Measurements from ENCODE around the gene SERPINB2. TPM values are rescaled to one million over a fixed set of nuclear protein-coding genes. Genes with fewer than 3 reads are reported as not detected.

SERPINB2 gene
- total and polyA plus RNA-seq, 2 of the 13 experiments (the other 11 are each of a cell fraction or from before 2014, with no cell fraction given): 0.07 to 0.11 TPM

- TF ChIP-seq SRF (IDR thresholded peaks at IDR 0.05; ENCODE audit: low read depth, low read length): no peak
Measured at GRCh38 chr18:63887424-63887823, at the start of gene SERPINB2 (continued).

- no peak overlapping the region for H2AFZ ChIP-seq (ENCODE audit: low read length)
- H3K27me3 ChIP-seq (ENCODE audit: control insufficient read depth in 1 of 2, insufficient read depth in 2 of 2, low read length in 2 of 2): no peaks in the 10 kb centered on the region; a peak in 1 of 5 replicates
- intact Hi-C loops (cut with micrococcal nuclease; ENCODE audit: unreplicated experiment): no loop called here
- H3K36me3 ChIP-seq (replicated peaks in 1 of 2; ENCODE audit: control insufficient read depth in 1 of 2, insufficient read depth in 2 of 2, low read length in 2 of 2): no peaks in the 10 kb centered on the region
- no peaks in the 10 kb centered on the region for H3K9me3 ChIP-seq (ENCODE audit: low read length)
- no peak for ATAC-seq
- no peaks in the 10 kb centered on the region for H3K4me1 ChIP-seq (ENCODE audit: insufficient read depth, low read length)
- no peak overlapping the region for H3K9ac ChIP-seq (ENCODE audit: insufficient read depth, low read depth, low read length)
- TF ChIP-seq ZFY (CRISPR knock-in tag; IDR thresholded peaks at IDR 0.05): no peak
- TF ChIP-seq ZNF431 (CRISPR knock-in tag; IDR thresholded peaks at IDR 0.05; ENCODE audit: borderline replicate concordance, low read depth): no peak
- TF ChIP-seq NFE2 (CRISPR knock-in tag; IDR thresholded peaks at IDR 0.05): no peak
- no peak for TF ChIP-seq PAWR (CRISPR knock-in tag; IDR thresholded peaks at IDR 0.05; ENCODE audit: borderline replicate concordance)
- TF ChIP-seq MBNL3 (CRISPR knock-in tag; conservative IDR thresholded peaks at IDR 0.05): no peak
- TF ChIP-seq ZNF207 (IDR thresholded peaks at IDR 0.05; ENCODE audit: borderline replicate concordance): no peak
- TF ChIP-seq TSC22D2 (CRISPR knock-in tag; IDR thresholded peaks at IDR 0.05; ENCODE audit: borderline replicate concordance): no peak
- TF ChIP-seq ZNF891 (CRISPR knock-in tag; IDR thresholded peaks at IDR 0.05): no peak
- no peak for TF ChIP-seq ZNF607 (CRISPR knock-in tag; IDR thresholded peaks at IDR 0.05; ENCODE audit: borderline replicate concordance)
- no peak for TF ChIP-seq ZGPAT (CRISPR knock-in tag; IDR thresholded peaks at IDR 0.05)
- no peak for TF ChIP-seq ZNF800 (CRISPR knock-in tag; IDR thresholded peaks at IDR 0.05)
- no peak for TF ChIP-seq SCMH1 (CRISPR knock-in tag; IDR thresholded peaks at IDR 0.05; ENCODE audit: borderline replicate concordance)
- no peak for TF ChIP-seq SMYD3 (CRISPR knock-in tag; IDR thresholded peaks at IDR 0.05)
- in situ Hi-C loops (cut with HindIII; ENCODE audit: extremely low pct_ligation_motif_present, low pct_unique_long_range_greater_than_20kb): loop anchor here (25.0 kb wide), 1 partner anchor 831 kb away; no protein-coding TSS in a partner anchor
- no peak overlapping the region for H3K27ac ChIP-seq (ENCODE audit: extremely low read length, insufficient read depth, low read length)
- H3K4me3 ChIP-seq (replicated peaks in 1 of 3; ENCODE audit: insufficient read depth in 1 of 3, low read depth in 2 of 3, low read length in 3 of 3): no peak overlapping the region
- WGBS (ENCODE audit: low lambda C conversion rate): 23% methylated on average over 7 of the region's 7 CpGs
- BruUV-seq (replicated peaks): no TSS peak
- ChIA-PET CTCF (ENCODE audit: low intra/inter-chr PET ratio, low total read pairs) (no interaction called here), POLR2A (no interaction called here)
- no peaks in the 10 kb centered on the region for H3K79me2 ChIP-seq (ENCODE audit: insufficient read depth, low read length)
- no peak overlapping the region for H3K4me2 ChIP-seq (ENCODE audit: low read depth, low read length)
- no peaks in the 10 kb centered on the region for H4K20me1 ChIP-seq (ENCODE audit: insufficient read depth, low read length)
- DNase-seq (ENCODE audit: low spot score): no peak
- no peak for FAIRE-seq
Measured at GRCh38 chr18:63843008-63843407, 44.5 kb upstream of the SERPINB2 start.
